SK-N-SH (cell line): ENCODE results near the gene DSCAM. TPM values are rescaled to one million over a fixed set of nuclear protein-coding genes. Genes with fewer than 3 reads are reported as not detected.

Experiments
- CTCF ChIA-PET: fragments of 300-600, 350-600 bp; formaldehyde crosslinking; extraction: SDS; loops from one replicate; lab custom pipeline; 2021; lab: Yijun Ruan, JAX
- POLR2A ChIA-PET: fragments of 350-600 bp; sonication (Branson Sonifier 250); formaldehyde crosslinking; extraction: SDS; loops from one replicate; lab custom pipeline; 2020; ENCODE audit warnings: antibody characterized with exemption, inconsistent platforms; lab: Yijun Ruan, JAX
- DNase-seq: peaks from one replicate; pipeline ENCODE4 v3.0.0; 2012
- H2AFZ ChIP-seq: fragments of 200-600 bp; sonication (generic); 2 replicates; pipeline ENCODE4 v1.8.1; 2016; ENCODE audit warnings: antibody characterized with exemption, mild to moderate bottlenecking, low read depth
- H3F3A ChIP-seq: fragments of 200-600 bp; sonication (generic); replicated peaks from 2 replicates; pipeline ENCODE3; 2016; ENCODE audit warnings: antibody characterized with exemption, mild to moderate bottlenecking; ENCODE audit not compliant: insufficient read depth
- H3K27ac ChIP-seq, 2 experiments: fragments of 200-500 bp in 1 of 2; fragments of 200-600 bp in 1 of 2; sonication (Bioruptor generic) in 1 of 2; sonication (generic), shearing (Covaris generic) in 1 of 2; 2 replicates each; pipeline versions ENCODE4 v1.5.1 to v1.6.1; 2014 to 2016; ENCODE audit warnings: low read depth in 2 of 2, inconsistent platforms in 1 of 2, low read length in 1 of 2, mild to moderate bottlenecking in 1 of 2, mixed read lengths in 1 of 2
- H3K27me3 ChIP-seq: fragments of 200-600 bp; sonication (generic), shearing (Covaris generic); 2 replicates; pipeline ENCODE4 v1.6.1; 2016; ENCODE audit warnings: mixed run types; ENCODE audit not compliant: insufficient read depth
- H3K36me3 ChIP-seq, 2 experiments: fragments of 200-500 bp in 1 of 2; fragments of 200-600 bp in 1 of 2; sonication (Bioruptor generic) in 1 of 2; sonication (generic) in 1 of 2; replicated peaks in 1 of 2; 2 replicates each; pipeline versions ENCODE3 to v1.5.1; 2014 to 2016; ENCODE audit warnings: low read length in 1 of 2, mild to moderate bottlenecking in 1 of 2; ENCODE audit not compliant: insufficient read depth in 2 of 2, control insufficient read depth in 1 of 2
- H3K4me1 ChIP-seq, 2 experiments: fragments of 200-500 bp in 1 of 2; fragments of 200-600 bp in 1 of 2; sonication (Bioruptor generic) in 1 of 2; sonication (generic), shearing (Covaris generic) in 1 of 2; 2 replicates each; pipeline versions ENCODE4 v1.5.1 to v1.6.1; 2014 to 2016; ENCODE audit warnings: low read depth in 1 of 2, low read length in 1 of 2, mixed run types in 1 of 2; ENCODE audit not compliant: insufficient read depth in 2 of 2, control insufficient read depth in 1 of 2
- H3K4me2 ChIP-seq: fragments of 200-600 bp; sonication (generic), shearing (Covaris generic); 2 replicates; pipeline ENCODE4 v1.6.1; 2017; ENCODE audit warnings: mixed run types
- H3K4me3 ChIP-seq, 2 experiments: fragments of 200-500 bp in 1 of 2; fragments of 200-600 bp in 1 of 2; sonication (Bioruptor generic) in 1 of 2; sonication (generic), shearing (Covaris generic) in 1 of 2; 2 replicates each; pipeline versions ENCODE4 v1.5.1 to v1.8.1; 2014 to 2016; ENCODE audit warnings: low read depth in 2 of 2, inconsistent platforms in 1 of 2, low read length in 1 of 2, mild to moderate bottlenecking in 1 of 2, mixed read lengths in 1 of 2, moderate library complexity in 1 of 2
- H3K79me2 ChIP-seq: fragments of 200-600 bp; sonication (generic); 2 replicates; pipeline ENCODE4 v1.8.1; 2017; ENCODE audit warnings: mild to moderate bottlenecking; ENCODE audit not compliant: insufficient read depth
- H3K9ac ChIP-seq: fragments of 200-600 bp; sonication (generic); 2 replicates; pipeline ENCODE4 v1.6.1; 2017; ENCODE audit warnings: mixed run types
- H3K9me2 ChIP-seq: fragments of 200-600 bp; sonication (generic); 2 replicates; pipeline ENCODE4 v1.6.1; 2017; ENCODE audit warnings: mixed run types
- H3K9me3 ChIP-seq: fragments of 200-600 bp; sonication (generic); 2 replicates; pipeline ENCODE4 v1.6.1; 2017; ENCODE audit warnings: mixed run types, mild to moderate bottlenecking, moderate library complexity
- H4K20me1 ChIP-seq: fragments of 200-600 bp; sonication (generic); 2 replicates; pipeline ENCODE4 v1.6.1; 2017; ENCODE audit warnings: mild to moderate bottlenecking, mixed run types; ENCODE audit not compliant: insufficient read depth
- CHD2 ChIP-seq: fragments of 150-350 bp; IDR thresholded peaks from 2 replicates; pipeline ENCODE4 v1.6.1; 2018; ENCODE audit warnings: low read length; ENCODE audit not compliant: partially characterized antibody
- ELF1 ChIP-seq: IDR thresholded peaks from 2 replicates; pipeline ENCODE4 v1.4.0; 2012
- EZH2phosphoT487 ChIP-seq: fragments of 200-600 bp; sonication (generic); IDR thresholded peaks from 2 replicates; pipeline ENCODE4 v1.6.1; 2017; ENCODE audit warnings: low read depth, mixed run types, mild to moderate bottlenecking, antibody characterized with exemption, moderate library complexity, borderline replicate concordance
- FOXJ3 ChIP-seq: sonication (generic); formaldehyde crosslinking; IDR thresholded peaks from 2 replicates; pipeline ENCODE4 v1.5.1; 2020; ENCODE audit warnings: mild to moderate bottlenecking, missing genetic modification reagents
- GABPA ChIP-seq: IDR thresholded peaks from 2 replicates; pipeline ENCODE4 v1.4.0; 2012; ENCODE audit warnings: low read depth, mild to moderate bottlenecking
- GATA2 ChIP-seq: sonication (generic); formaldehyde crosslinking; IDR thresholded peaks from 2 replicates; pipeline ENCODE4 v1.5.0; 2020; ENCODE audit warnings: mild to moderate bottlenecking, missing genetic modification reagents
- JUND ChIP-seq: IDR thresholded peaks from 2 replicates; pipeline ENCODE4 v1.4.0; 2012
- MEF2A ChIP-seq: IDR thresholded peaks from 2 replicates; pipeline ENCODE4 v1.4.0; 2012; ENCODE audit warnings: low read depth, borderline replicate concordance
- MXI1 ChIP-seq: IDR thresholded peaks from 2 replicates; pipeline ENCODE4 v1.6.1; 2012; ENCODE audit warnings: mild to moderate bottlenecking, low read depth, low read length, improper control_type of control experiment
- NFIC ChIP-seq: IDR thresholded peaks from 2 replicates; pipeline ENCODE4 v1.4.0; 2012; ENCODE audit warnings: borderline replicate concordance
- REST ChIP-seq: IDR thresholded peaks from 2 replicates; pipeline ENCODE4 v1.6.1; 2012; ENCODE audit warnings: mild to moderate bottlenecking, low read depth, low read length, moderate library complexity
- RFX5 ChIP-seq: IDR thresholded peaks from 2 replicates; pipeline ENCODE4 v1.6.1; 2012; ENCODE audit warnings: mild to moderate bottlenecking, improper control_type of control experiment, low read length
- RXRA ChIP-seq: IDR thresholded peaks from 2 replicates; pipeline ENCODE4 v1.4.0; 2012; ENCODE audit warnings: low read depth, mild to moderate bottlenecking, borderline replicate concordance
- SIN3A ChIP-seq: IDR thresholded peaks from 2 replicates; pipeline ENCODE4 v1.6.1; 2012; ENCODE audit warnings: low read depth, mild to moderate bottlenecking, low read length, moderate library complexity, borderline replicate concordance
- TAF1 ChIP-seq: IDR thresholded peaks from 2 replicates; pipeline ENCODE4 v1.6.1; 2012; ENCODE audit warnings: low read depth, mild to moderate bottlenecking, low read length, moderate library complexity, borderline replicate concordance
- TCF12 ChIP-seq: IDR thresholded peaks from 2 replicates; pipeline ENCODE4 v1.4.0; 2012
- USF1 ChIP-seq: IDR thresholded peaks from 2 replicates; pipeline ENCODE4 v1.4.0; 2012; ENCODE audit warnings: low read depth, borderline replicate concordance
- YY1 ChIP-seq: IDR thresholded peaks from 2 replicates; pipeline ENCODE4 v1.4.0; 2012; ENCODE audit warnings: low read depth, mild to moderate bottlenecking
- ZBTB33 ChIP-seq: IDR thresholded peaks from 2 replicates; pipeline ENCODE4 v1.4.0; 2012; ENCODE audit warnings: low read depth, borderline replicate concordance
- WGBS: methylation state at CpG from one replicate; pipeline ENCODE4 v1.1.6; 2017; ENCODE audit warnings: low lambda C conversion rate; 5-methylcytosine and 5-hydroxymethylcytosine counted together
- polyA plus RNA-seq, 3 experiments: library from polyadenylated mRNA; depleted of rRNA; stranded (reverse); fragments of >200 nt; gene quantifications; 2 replicates each; pipeline ENCODE4 v1.2.3, GENCODE V29; 2012

Gene DSCAM
- polyA plus RNA-seq, 1 of the 3 experiments (the other 2 are of a cell fraction) = not detected

GRCh38 chr21:40179166-40179565, 667.8 kb downstream of the DSCAM start:
- no peaks in the 10 kb centered on the region for H3F3A ChIP-seq
- TF ChIP-seq RFX5 = no peak
- no peak for TF ChIP-seq USF1
- no peak for TF ChIP-seq CHD2
- H3K4me1 ChIP-seq = peaks cover 0 to 29% of the 10 kb centered on the region in 2 experiments; a peak in 2 of 4 replicates
- no peak overlapping the region for H3K4me2 ChIP-seq
- no peak overlapping the region; a peak in 1 of 4 replicates for H3K27ac ChIP-seq
- no peak for DNase-seq
- ChIA-PET CTCF (interaction anchor here (0.6 to 4.6 kb wide), 2 partner anchors 91 to 207 kb away, joined by 3 to 31 read pairs; no protein-coding TSS in a partner anchor), POLR2A (no interaction called here)
- no peaks in the 10 kb centered on the region for H3K9me2 ChIP-seq
- H3K4me3 ChIP-seq = no peak overlapping the region
- WGBS = 25% methylated on average over 5 of the region's 5 CpGs
- H4K20me1 ChIP-seq = no peaks in the 10 kb centered on the region
- no peaks in the 10 kb centered on the region; the same call in 1 of the 2 replicates for H3K9me3 ChIP-seq
- no peaks in the 10 kb centered on the region for H3K79me2 ChIP-seq
- no peak overlapping the region for H2AFZ ChIP-seq
- no peak overlapping the region for H3K9ac ChIP-seq
- no peaks in the 10 kb centered on the region for H3K36me3 ChIP-seq
- H3K27me3 ChIP-seq = no peaks in the 10 kb centered on the region

- H3K27me3 ChIP-seq = no peaks in the 10 kb centered on the region
- H3K4me3 ChIP-seq = no peak overlapping the region
- H3K9ac ChIP-seq = no peak overlapping the region
- peaks cover 0 to 29% of the 10 kb centered on the region in 2 experiments; a peak in 2 of 4 replicates for H3K4me1 ChIP-seq
- no peak overlapping the region for H2AFZ ChIP-seq
- no peak overlapping the region for H3K4me2 ChIP-seq
- H3K27ac ChIP-seq = no peak overlapping the region; a peak in 1 of 4 replicates
- ChIA-PET CTCF (interaction anchor here (0.6 to 4.6 kb wide), 2 partner anchors 92 to 208 kb away, joined by 3 to 31 read pairs; no protein-coding TSS in a partner anchor), POLR2A (no interaction called here)
- WGBS = 54% methylated on average over 7 of the region's 19 CpGs
- no peaks in the 10 kb centered on the region for H3K9me3 ChIP-seq
- H3K79me2 ChIP-seq = no peaks in the 10 kb centered on the region
- H3F3A ChIP-seq = no peaks in the 10 kb centered on the region
- H4K20me1 ChIP-seq = no peaks in the 10 kb centered on the region
- H3K9me2 ChIP-seq = no peaks in the 10 kb centered on the region
- no peak for TF ChIP-seq TAF1
- TF ChIP-seq EZH2phosphoT487 = no peak
- TF ChIP-seq TCF12 = no peak
- TF ChIP-seq FOXJ3 (CRISPR knock-in tag) = no peak
- TF ChIP-seq MXI1 = no peak
- no peak for TF ChIP-seq GATA2 (CRISPR knock-in tag)
- no peak for TF ChIP-seq RFX5
- TF ChIP-seq YY1 = no peak
- TF ChIP-seq ZBTB33 = no peak
- TF ChIP-seq NFIC = no peak
- TF ChIP-seq USF1 = no peak
- no peak for TF ChIP-seq SIN3A
- TF ChIP-seq GABPA = no peak
- TF ChIP-seq JUND = no peak
- TF ChIP-seq CHD2 = no peak
- no peak for TF ChIP-seq RXRA
- TF ChIP-seq REST = no peak
- TF ChIP-seq MEF2A = no peak
- no peak for TF ChIP-seq ELF1
- no peaks in the 10 kb centered on the region for H3K36me3 ChIP-seq
- DNase-seq = no peak
Measured at GRCh38 chr21:40178726-40179125, 668.2 kb downstream of the DSCAM start.
